Astrocyte of the spinal cord (primary cell): Measurements from ENCODE around the gene NCOA5.

Experiments used
- DNase-seq: peaks from one replicate; pipeline ENCODE4 v3.0.0; 2011; ENCODE audit warnings: low read depth, low spot score
- H3K4me3 ChIP-seq: 2 replicates; pipeline ENCODE4 v1.5.1; 2011; ENCODE audit warnings: low read depth, mild to moderate bottlenecking, low read length, moderate library complexity
- CTCF ChIP-seq: IDR thresholded peaks from 2 replicates; pipeline ENCODE4 v1.5.1; 2012; ENCODE audit warnings: low read depth, mild to moderate bottlenecking, low read length, inconsistent platforms
- in situ Hi-C: cut with HindIII; loops from 2 replicates; pipeline ENCODE4 v1.10.0; 2017; ENCODE audit warnings: low sequenced_read_pairs

NCOA5 gene

GRCh38 chr20:46034039-46034438 lies 55.7 kb downstream of the NCOA5 start:
- in situ Hi-C loops: no loop called here
- no peak for DNase-seq
- H3K4me3 ChIP-seq: no peak overlapping the region
- no peak for TF ChIP-seq CTCF

GRCh38 chr20:46031701-46032254 lies 58.0 kb downstream of the NCOA5 start:
- H3K4me3 ChIP-seq: no peak overlapping the region
- no peak for TF ChIP-seq CTCF
- no peak for DNase-seq
- in situ Hi-C loops: no loop called here

GRCh38 chr20:46031014-46031569 lies 58.7 kb downstream of the NCOA5 start:
- no peak overlapping the region for H3K4me3 ChIP-seq
- DNase-seq: no peak
- no peak for TF ChIP-seq CTCF
- in situ Hi-C loops: no loop called here

GRCh38 chr20:46030284-46031013 lies 59.3 kb downstream of the NCOA5 start:
- no peak for TF ChIP-seq CTCF
- in situ Hi-C loops: no loop called here
- no peak for DNase-seq
- no peak overlapping the region for H3K4me3 ChIP-seq

GRCh38 chr20:46028772-46029371 lies 60.9 kb downstream of the NCOA5 start, which contains the start of gene SLC12A5:
SLC12A5 (plus strand) TSS chr20:46029215; CDS start chr20:46029345, 130 bp downstream.
- no peak for DNase-seq
- in situ Hi-C loops: no loop called here

More at GRCh38 chr20:46028772-46029371, 60.9 kb downstream of the NCOA5 start, which contains the start of gene SLC12A5:
- H3K4me3 ChIP-seq: no peak within 1 kb of the TSS
- no peak for TF ChIP-seq CTCF
